Body of pancreas (tissue), 4 donors: ENCODE results near the gene TBPL2. TPM values are rescaled to one million over a fixed set of nuclear protein-coding genes. Genes with fewer than 3 reads are reported as not detected.

Experiments
- ATAC-seq: fragments of 150-250 bp; one replicate; pipeline ENCODE4 v1.9.1; 2016
- DNase-seq, 4 donors: peaks; one replicate each; pipeline ENCODE4 v3.0.0-alpha.2; 2019
- H3K27ac ChIP-seq, 4 donors: fragments of 200-600 bp; sonication (generic); 1 replicate in 3 of 4; 2 replicates in 1 of 4; pipeline versions ENCODE4 v1.5.1 to v1.6.1; 2016 to 2019; ENCODE audit warnings: mild to moderate bottlenecking in 1 of 4, mixed read lengths in 1 of 4, moderate library complexity in 1 of 4
- H3K27me3 ChIP-seq, 2 donors: fragments of 200-600 bp; sonication (generic); one replicate each; pipeline ENCODE4 v1.6.0; 2016; ENCODE audit warnings: mild to moderate bottlenecking in 1 of 2
- H3K36me3 ChIP-seq, 2 donors: fragments of 200-600 bp; sonication (generic); replicated peaks in 1 of 2; 2 replicates each; pipeline ENCODE4 v1.5.1; 2016; ENCODE audit warnings: low read depth in 2 of 2; ENCODE audit not compliant: insufficient read depth in 1 of 2
- H3K4me1 ChIP-seq: fragments of 200-600 bp; sonication (generic); one replicate; pipeline ENCODE4 v1.6.0; 2016
- H3K4me3 ChIP-seq, 2 donors: fragments of 200-600 bp; sonication (generic); 1 replicate in 1 of 2; 2 replicates in 1 of 2; pipeline ENCODE4 v1.5.1; 2016 to 2019
- H3K9me3 ChIP-seq, 3 donors: fragments of 200-600 bp; sonication (generic); 1 replicate in 2 of 3; 2 replicates in 1 of 3; pipeline ENCODE4 v1.5.1; 2016
- CTCF ChIP-seq, 7 experiments: fragments of 450-650 bp in 4 of 7; fragments of 200-600 bp in 3 of 7; sonication (generic) in 3 of 7; IDR thresholded peaks; one replicate each; pipeline ENCODE4 v1.5.1; 2016 to 2019; ENCODE audit warnings: antibody characterized with exemption in 7 of 7
- POLR2A ChIP-seq, 3 donors: fragments of 450-650 bp; IDR thresholded peaks; one replicate each; pipeline ENCODE4 v1.6.1; 2016; ENCODE audit warnings: antibody characterized with exemption in 3 of 3, mild to moderate bottlenecking in 2 of 3
- WGBS, 2 donors: methylation state at CpG; one replicate each; pipeline ENCODE4 v1.1.5; 2017; 5-methylcytosine and 5-hydroxymethylcytosine counted together
- intact Hi-C: fragments of 100-400 bp; cut with DNase I; formaldehyde crosslinking; loops from one replicate; pipeline ENCODE4 v1.15.1; 2023
- total RNA-seq, 2 donors: library from RNA; depleted of rRNA; stranded (reverse); fragments of >200 nt; gene quantifications; one replicate each; pipeline ENCODE4 v1.1.0, GENCODE V29; 2016

The TBPL2 gene
- total RNA-seq, 2 donors from 2014 or later: not detected

GRCh38 chr14:55441286-55441685, 870 bp upstream of the TBPL2 start:
- no peaks in the 10 kb centered on the region for H3K4me1 ChIP-seq
- H3K27ac ChIP-seq: no peak overlapping the region
- no peak for DNase-seq
- WGBS, 2 donors: 80 to 83% methylated on average over 9 of the region's 9 CpGs
- no peaks in the 10 kb centered on the region for H3K27me3 ChIP-seq
- no peak for TF ChIP-seq POLR2A (IDR thresholded peaks at IDR 0.05)
- no peak for ATAC-seq
- H3K4me3 ChIP-seq: no peak overlapping the region
- intact Hi-C loops: loop anchor here (5.0 to 10.0 kb wide), 2 partner anchors 124 to 1031 kb away; no protein-coding TSS in a partner anchor
- no peaks in the 10 kb centered on the region for H3K9me3 ChIP-seq
- H3K36me3 ChIP-seq: no peaks in the 10 kb centered on the region

GRCh38 chr14:55438066-55438683, 2.2 kb downstream of the TBPL2 start:
- no peaks in the 10 kb centered on the region for H3K9me3 ChIP-seq
- ATAC-seq: no peak
- H3K36me3 ChIP-seq: no peaks in the 10 kb centered on the region
- peak in 6 of 7 experiments; percentile 20 to 62 (median 60) for TF ChIP-seq CTCF (IDR thresholded peaks at IDR 0.05)
- TF ChIP-seq POLR2A (IDR thresholded peaks at IDR 0.05): no peak
- WGBS, 2 donors: 38 to 51% methylated on average over 10 of the region's 10 CpGs
- intact Hi-C loops: no loop called here
- no peaks in the 10 kb centered on the region for H3K4me1 ChIP-seq
- DNase-seq: peak; percentile 31 to 45 (median 38)
- H3K27ac ChIP-seq: no peak overlapping the region
- H3K27me3 ChIP-seq: no peaks in the 10 kb centered on the region
- H3K4me3 ChIP-seq: no peak overlapping the region

GRCh38 chr14:55436931-55437330, 3.5 kb downstream of the TBPL2 start:
- TF ChIP-seq CTCF (IDR thresholded peaks at IDR 0.05) (no peak), POLR2A (IDR thresholded peaks at IDR 0.05) (no peak)
- Histone ChIP-seq H3K36me3 (no peaks in the 10 kb centered on the region), H3K4me3 (no peak overlapping the region), H3K9me3 (no peaks in the 10 kb centered on the region), H3K4me1 (no peaks in the 10 kb centered on the region), H3K27me3 (no peaks in the 10 kb centered on the region), H3K27ac (no peak overlapping the region)
- ATAC-seq: no peak
- intact Hi-C loops: no loop called here
- 71 to 77% methylated on average over 4 of the region's 4 CpGs for WGBS, 2 donors
- no peak for DNase-seq

DNA sequence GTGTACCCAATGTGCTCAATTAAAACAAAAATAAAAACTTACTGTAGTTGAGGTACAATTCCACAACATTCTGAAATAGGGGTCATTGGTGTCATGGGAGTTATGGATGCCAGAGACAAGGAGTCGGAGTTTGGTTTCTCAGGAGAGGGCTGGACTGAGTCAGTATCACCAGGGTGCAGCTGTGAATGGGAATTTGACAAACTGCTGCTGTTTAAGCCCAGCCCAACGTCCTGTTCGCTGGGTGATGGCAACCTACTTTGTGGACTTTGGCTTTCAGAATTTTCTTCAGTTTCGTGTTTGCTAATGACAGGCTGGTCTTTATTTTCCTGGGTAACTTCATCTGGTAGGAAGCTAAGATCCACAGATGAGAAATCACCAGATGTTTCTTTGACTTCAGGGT, 3.9 kb downstream of the TBPL2 start:
- Histone ChIP-seq H3K4me1 (no peaks in the 10 kb centered on the region), H3K27ac (no peak overlapping the region), H3K9me3 (no peaks in the 10 kb centered on the region), H3K36me3 (no peaks in the 10 kb centered on the region), H3K27me3 (no peaks in the 10 kb centered on the region), H3K4me3 (no peak overlapping the region)
- ATAC-seq (no peak), DNase-seq (no peak)
- intact Hi-C loops: no loop called here
- TF ChIP-seq POLR2A (IDR thresholded peaks at IDR 0.05): no peak
- no peak for TF ChIP-seq CTCF (IDR thresholded peaks at IDR 0.05)
- WGBS, 2 donors: 39 to 47% methylated on average over 4 of the region's 4 CpGs

DNA sequence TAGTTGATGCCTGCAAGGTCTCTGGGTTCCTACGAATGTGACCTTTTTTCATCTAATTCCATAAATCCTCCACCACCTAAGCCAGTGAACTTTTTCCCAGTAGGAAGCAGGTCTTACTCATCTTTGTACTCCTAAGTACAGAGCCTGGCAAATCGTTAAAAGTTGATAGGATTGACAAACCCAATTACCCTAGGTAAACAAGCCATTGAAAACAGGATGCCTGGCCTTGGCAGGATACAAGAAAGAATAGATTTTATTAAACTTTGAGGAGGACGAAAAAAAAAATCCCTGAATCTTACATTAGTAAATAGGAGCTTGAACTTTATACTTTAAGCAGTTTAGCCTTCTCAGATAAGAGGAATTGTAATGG, 5.6 kb downstream of the TBPL2 start:
- Histone ChIP-seq H3K27me3 (no peaks in the 10 kb centered on the region), H3K9me3 (no peaks in the 10 kb centered on the region), H3K4me3 (no peak overlapping the region), H3K36me3 (no peaks in the 10 kb centered on the region), H3K27ac (no peak overlapping the region), H3K4me1 (no peaks in the 10 kb centered on the region)
- no peak for DNase-seq
- ATAC-seq: no peak
- intact Hi-C loops: no loop called here
- 7 to 9% methylated on average over 3 of the region's 3 CpGs for WGBS, 2 donors
- TF ChIP-seq POLR2A (IDR thresholded peaks at IDR 0.05): no peak
- no peak for TF ChIP-seq CTCF (IDR thresholded peaks at IDR 0.05)
